T47D (cell line): ENCODE data around the gene KDM4B.
A peak's percentile ranks its signal among the peaks of the same experiment; 100 is the strongest.
"Not testable (repeated sequence)": the region's sequence is repeated elsewhere in the genome, so short reads cannot be mapped to it uniquely, and the experiment has no call there.

ENCODE experiments used
- DNase-seq, 2 experiments: peaks; one replicate each; pipeline versions ENCODE4 v3.0.0 to v3.0.0-alpha.2; 2011 to 2012; ENCODE audit warnings: low read depth in 1 of 2, low spot score in 1 of 2
- JUND ChIP-seq: IDR thresholded peaks from 2 replicates; pipeline ENCODE4 v1.6.1; 2012; ENCODE audit warnings: low read depth
- in situ Hi-C: cut with HindIII; loops from 2 replicates; pipeline ENCODE4 v1.10.0; 2016; ENCODE audit warnings: low sequenced_read_pairs, low pct_unique_long_range_greater_than_20kb

KDM4B gene

GRCh38 chr19:4970558-4971423 is 1.9 kb downstream of the KDM4B start:
- peak in 1 of 2 experiments; percentile 88 for DNase-seq
- in situ Hi-C loops = no loop called here
- no peak for TF ChIP-seq JUND

- no peak for TF ChIP-seq JUND
- DNase-seq = peak; percentile 39 to 87
- in situ Hi-C loops = no loop called here
Measured at GRCh38 chr19:4971424-4971793, 2.5 kb downstream of the KDM4B start.

- TF ChIP-seq JUND = no peak
- DNase-seq = no peak
- in situ Hi-C loops = no loop called here
Measured at GRCh38 chr19:4971816-4972495, 3.0 kb downstream of the KDM4B start.

- TF ChIP-seq JUND = no peak
- peak in 1 of 2 experiments; percentile 79 for DNase-seq
- in situ Hi-C loops = no loop called here
Measured at GRCh38 chr19:4972509-4973230, 3.8 kb downstream of the KDM4B start.

GRCh38 chr19:4974880-4975469 is 6.1 kb downstream of the KDM4B start:
- in situ Hi-C loops = no loop called here
- peak in 1 of 2 experiments; percentile 48 for DNase-seq
- no peak for TF ChIP-seq JUND

GRCh38 chr19:4975601-4976000 is 6.7 kb downstream of the KDM4B start:
- in situ Hi-C loops, DNase-seq: not testable (repeated sequence)

GRCh38 chr19:4976401-4977298 is 7.7 kb downstream of the KDM4B start:
- no peak for TF ChIP-seq JUND
- DNase-seq = peak; percentile 35 to 97

GRCh38 chr19:4977299-4978174 is 8.6 kb downstream of the KDM4B start:
- in situ Hi-C loops = no loop called here
- no peak for TF ChIP-seq JUND
- DNase-seq = peak in 1 of 2 experiments; percentile 29

More at GRCh38 chr19:4976401-4977298, 7.7 kb downstream of the KDM4B start:
- in situ Hi-C loops = no loop called here

- in situ Hi-C loops = no loop called here
- no peak for TF ChIP-seq JUND
- DNase-seq = no peak
Measured at GRCh38 chr19:4979211-4979807, 10.4 kb downstream of the KDM4B start.

- peak in 1 of 2 experiments; percentile 22 for DNase-seq
- no peak for TF ChIP-seq JUND
- in situ Hi-C loops = no loop called here
Measured at GRCh38 chr19:4980067-4980466, 11.2 kb downstream of the KDM4B start.
